Body of pancreas (tissue), 4 donors: Measurements from ENCODE around the gene DLX1. TPM values are rescaled to one million over a fixed set of nuclear protein-coding genes. Genes with fewer than 3 reads are reported as not detected.

Source experiments
- ATAC-seq: fragments of 150-250 bp; one replicate; pipeline ENCODE4 v1.9.1; 2016
- DNase-seq, 4 donors: peaks; one replicate each; pipeline ENCODE4 v3.0.0-alpha.2; 2019
- H3K27ac ChIP-seq, 4 donors: fragments of 200-600 bp; sonication (generic); 1 replicate in 3 of 4; 2 replicates in 1 of 4; pipeline versions ENCODE4 v1.5.1 to v1.6.1; 2016 to 2019; ENCODE audit warnings: mild to moderate bottlenecking in 1 of 4, mixed read lengths in 1 of 4, moderate library complexity in 1 of 4
- H3K27me3 ChIP-seq, 2 donors: fragments of 200-600 bp; sonication (generic); one replicate each; pipeline ENCODE4 v1.6.0; 2016; ENCODE audit warnings: mild to moderate bottlenecking in 1 of 2
- H3K36me3 ChIP-seq, 2 donors: fragments of 200-600 bp; sonication (generic); replicated peaks in 1 of 2; 2 replicates each; pipeline ENCODE4 v1.5.1; 2016; ENCODE audit warnings: low read depth in 2 of 2; ENCODE audit not compliant: insufficient read depth in 1 of 2
- H3K4me1 ChIP-seq: fragments of 200-600 bp; sonication (generic); one replicate; pipeline ENCODE4 v1.6.0; 2016
- H3K4me3 ChIP-seq, 2 donors: fragments of 200-600 bp; sonication (generic); 1 replicate in 1 of 2; 2 replicates in 1 of 2; pipeline ENCODE4 v1.5.1; 2016 to 2019
- H3K9me3 ChIP-seq, 3 donors: fragments of 200-600 bp; sonication (generic); 1 replicate in 2 of 3; 2 replicates in 1 of 3; pipeline ENCODE4 v1.5.1; 2016
- CTCF ChIP-seq, 7 experiments: fragments of 450-650 bp in 4 of 7; fragments of 200-600 bp in 3 of 7; sonication (generic) in 3 of 7; IDR thresholded peaks; one replicate each; pipeline ENCODE4 v1.5.1; 2016 to 2019; ENCODE audit warnings: antibody characterized with exemption in 7 of 7
- POLR2A ChIP-seq, 3 donors: fragments of 450-650 bp; IDR thresholded peaks; one replicate each; pipeline ENCODE4 v1.6.1; 2016; ENCODE audit warnings: antibody characterized with exemption in 3 of 3, mild to moderate bottlenecking in 2 of 3
- WGBS, 2 donors: methylation state at CpG; one replicate each; pipeline ENCODE4 v1.1.5; 2017; 5-methylcytosine and 5-hydroxymethylcytosine counted together
- intact Hi-C: fragments of 100-400 bp; cut with DNase I; formaldehyde crosslinking; loops from one replicate; pipeline ENCODE4 v1.15.1; 2023
- total RNA-seq, 2 donors: library from RNA; depleted of rRNA; stranded (reverse); fragments of >200 nt; gene quantifications; one replicate each; pipeline ENCODE4 v1.1.0, GENCODE V29; 2016

Gene DLX1
- total RNA-seq, 2 donors from 2014 or later = not detected

- Histone ChIP-seq H3K4me3 (no peak overlapping the region), H3K4me1 (no peaks in the 10 kb centered on the region), H3K36me3 (no peaks in the 10 kb centered on the region), H3K27me3 (no peaks in the 10 kb centered on the region), H3K9me3 (no peaks in the 10 kb centered on the region), H3K27ac (no peak overlapping the region)
- no peak for DNase-seq
- intact Hi-C loops = no loop called here
- TF ChIP-seq POLR2A (IDR thresholded peaks at IDR 0.05) = no peak
- no peak for TF ChIP-seq CTCF (IDR thresholded peaks at IDR 0.05)
- ATAC-seq = no peak
Observed at GRCh38 chr2:172129404-172129803, 44.1 kb downstream of the DLX1 start.

- Histone ChIP-seq H3K4me3 (no peak overlapping the region), H3K4me1 (no peaks in the 10 kb centered on the region), H3K27me3 (no peaks in the 10 kb centered on the region), H3K36me3 (no peaks in the 10 kb centered on the region), H3K9me3 (no peaks in the 10 kb centered on the region), H3K27ac (no peak overlapping the region)
- no peak for TF ChIP-seq CTCF (IDR thresholded peaks at IDR 0.05)
- TF ChIP-seq POLR2A (IDR thresholded peaks at IDR 0.05) = no peak
- WGBS, 2 donors = 80 to 81% methylated on average over 5 of the region's 5 CpGs
- ATAC-seq (no peak), DNase-seq (no peak)
- intact Hi-C loops = no loop called here
Observed at GRCh38 chr2:172131713-172132555, 46.6 kb downstream of the DLX1 start.

GRCh38 chr2:172134270-172134669 is 49.0 kb downstream of the DLX1 start:
- H3K27ac ChIP-seq = no peak overlapping the region
- no peaks in the 10 kb centered on the region for H3K9me3 ChIP-seq
- no peak overlapping the region for H3K4me3 ChIP-seq
- TF ChIP-seq POLR2A (IDR thresholded peaks at IDR 0.05) (no peak), CTCF (IDR thresholded peaks at IDR 0.05) (no peak)
- H3K36me3 ChIP-seq = no peaks in the 10 kb centered on the region
- no peaks in the 10 kb centered on the region for H3K4me1 ChIP-seq
- intact Hi-C loops = no loop called here
- ATAC-seq = no peak
- H3K27me3 ChIP-seq = no peaks in the 10 kb centered on the region
- no peak for DNase-seq
- 62 to 65% methylated on average over 3 of the region's 3 CpGs for WGBS, 2 donors

GRCh38 chr2:172135446-172135845 is 50.1 kb downstream of the DLX1 start:
- H3K27ac ChIP-seq = no peak overlapping the region
- H3K4me3 ChIP-seq = no peak overlapping the region
- no peaks in the 10 kb centered on the region for H3K36me3 ChIP-seq
- H3K27me3 ChIP-seq = no peaks in the 10 kb centered on the region
- DNase-seq (no peak), ATAC-seq (no peak)
- TF ChIP-seq POLR2A (IDR thresholded peaks at IDR 0.05) (no peak), CTCF (IDR thresholded peaks at IDR 0.05) (no peak)
- WGBS, 2 donors = 87 to 91% methylated on average over 4 of the region's 4 CpGs
- no peaks in the 10 kb centered on the region for H3K4me1 ChIP-seq
- intact Hi-C loops = no loop called here
- H3K9me3 ChIP-seq = no peaks in the 10 kb centered on the region

- no peaks in the 10 kb centered on the region for H3K4me1 ChIP-seq
- no peak for ATAC-seq
- WGBS, 2 donors = 53 to 64% methylated on average over 2 of the region's 2 CpGs
- no peaks in the 10 kb centered on the region for H3K36me3 ChIP-seq
- H3K27ac ChIP-seq = no peak overlapping the region
- no peak overlapping the region for H3K4me3 ChIP-seq
- no peak for TF ChIP-seq CTCF (IDR thresholded peaks at IDR 0.05)
- TF ChIP-seq POLR2A (IDR thresholded peaks at IDR 0.05) = no peak
- H3K27me3 ChIP-seq = no peaks in the 10 kb centered on the region
- no peaks in the 10 kb centered on the region for H3K9me3 ChIP-seq
- intact Hi-C loops = no loop called here
- no peak for DNase-seq
Observed at GRCh38 chr2:172137109-172137508, 51.8 kb downstream of the DLX1 start.
